ENCODE measurements around the gene FGGY.
"Not testable (repeated sequence)": the region's sequence is repeated elsewhere in the genome, so short reads cannot be mapped to it uniquely, and the experiment has no call there.

The FGGY gene

DNA sequence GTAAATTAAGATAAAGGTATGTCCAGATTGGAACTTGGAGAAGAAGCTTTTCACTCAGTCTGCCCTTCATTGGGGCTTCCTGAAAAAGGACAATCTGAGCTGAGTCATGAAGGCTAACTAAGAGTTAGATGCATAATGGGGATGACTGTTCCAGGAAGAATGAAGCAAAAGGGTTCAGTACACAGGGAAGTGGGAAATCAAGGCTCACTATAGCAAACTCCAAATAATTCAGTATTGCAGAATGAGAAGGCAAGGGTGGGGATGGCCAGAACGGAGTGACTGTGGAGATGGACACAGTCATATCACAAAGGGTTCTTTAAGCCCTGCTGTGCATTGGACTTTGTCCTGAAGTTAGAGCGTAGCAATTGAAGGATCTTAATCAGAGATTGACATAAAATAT lies 158.3 kb downstream of the FGGY start:
- no peak for DNase-seq

DNA sequence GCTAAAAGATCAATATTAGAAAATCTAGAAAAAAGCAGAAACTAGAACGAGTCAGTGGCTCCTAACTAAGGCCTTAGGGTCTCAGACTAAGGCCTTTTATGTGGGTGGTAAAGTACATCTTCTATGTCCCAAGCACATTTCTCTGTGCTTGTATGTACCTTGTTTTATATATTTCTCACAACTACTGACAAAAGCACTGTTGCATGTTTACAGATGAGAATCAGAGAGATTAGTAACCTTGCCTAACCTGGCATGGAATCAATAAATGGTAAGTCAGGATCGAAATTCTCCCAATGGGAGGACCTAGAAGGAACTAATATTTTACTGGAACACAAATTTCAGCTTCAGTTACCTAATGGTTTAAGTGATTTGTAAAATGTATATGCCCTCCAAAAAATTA lies 160.9 kb downstream of the FGGY start:
- DNase-seq, result no peak

DNA sequence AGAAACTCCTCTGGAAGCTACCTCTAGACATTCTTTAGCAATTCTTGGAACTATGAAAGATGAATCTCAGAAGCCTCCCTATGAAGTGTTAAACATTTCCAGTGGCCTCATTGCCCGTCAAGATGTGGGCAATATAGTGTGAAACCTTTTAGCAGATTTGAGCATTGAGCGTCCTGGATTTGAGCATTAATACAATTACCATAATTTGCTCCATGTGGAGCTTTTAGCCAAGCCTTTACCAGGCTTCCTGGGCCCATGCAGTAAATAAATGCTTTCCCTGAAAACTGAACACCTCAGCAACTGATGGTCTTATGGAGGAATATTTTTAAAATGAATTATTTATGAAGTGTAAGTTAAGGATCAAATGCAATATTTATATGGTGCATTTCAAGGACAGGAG lies 162.0 kb downstream of the FGGY start:
- DNase-seq, result no peak

- not testable (repeated sequence) for DNase-seq
Measured at GRCh38 chr1:59462942-59463341, 166.0 kb downstream of the FGGY start.

DNA sequence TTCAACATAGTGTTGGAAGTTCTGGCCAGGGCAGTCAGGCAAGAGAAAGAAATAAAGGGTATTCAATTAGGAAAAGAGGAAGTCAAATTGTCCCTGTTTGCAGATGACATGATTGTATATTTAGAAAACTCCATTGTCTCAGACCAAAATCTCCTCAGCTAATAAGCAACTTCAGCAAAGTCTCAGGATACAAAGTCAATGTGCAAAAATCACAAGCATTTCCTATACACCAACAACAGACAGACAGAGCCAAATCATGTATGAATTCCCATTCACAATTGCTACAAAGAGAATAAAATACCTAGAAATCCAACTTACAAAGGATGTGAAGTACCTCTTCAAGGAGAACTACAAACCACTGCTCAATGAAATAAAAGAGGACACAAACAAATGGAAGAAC lies 168.6 kb downstream of the FGGY start:
- DNase-seq, result not testable (repeated sequence)

- no peak for DNase-seq
Measured at GRCh38 chr1:59468828-59469428, 172.0 kb downstream of the FGGY start.

GRCh38 chr1:59471991-59472570 lies 175.2 kb downstream of the FGGY start:
- not testable (repeated sequence) for DNase-seq

DNA sequence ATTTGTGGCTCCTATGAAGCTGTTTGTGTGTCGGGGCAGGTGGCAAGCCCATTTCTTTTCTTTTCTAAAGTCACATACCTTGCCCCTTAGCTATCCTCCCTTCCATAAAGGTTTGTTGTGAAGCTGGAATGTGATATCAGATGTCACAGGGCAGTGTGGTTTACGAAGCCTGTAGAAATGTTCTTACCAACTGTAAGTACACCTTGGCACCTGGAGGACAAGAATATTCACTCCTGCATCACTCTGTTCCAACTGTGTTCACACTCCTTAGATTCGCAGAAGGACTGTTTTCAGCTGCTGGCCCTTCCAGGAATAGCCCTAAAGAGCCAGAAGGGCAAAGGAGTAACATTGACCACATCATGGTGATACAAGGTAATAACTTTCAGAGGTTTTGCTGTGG lies 176.9 kb downstream of the FGGY start:
- DNase-seq, result no peak

DNA sequence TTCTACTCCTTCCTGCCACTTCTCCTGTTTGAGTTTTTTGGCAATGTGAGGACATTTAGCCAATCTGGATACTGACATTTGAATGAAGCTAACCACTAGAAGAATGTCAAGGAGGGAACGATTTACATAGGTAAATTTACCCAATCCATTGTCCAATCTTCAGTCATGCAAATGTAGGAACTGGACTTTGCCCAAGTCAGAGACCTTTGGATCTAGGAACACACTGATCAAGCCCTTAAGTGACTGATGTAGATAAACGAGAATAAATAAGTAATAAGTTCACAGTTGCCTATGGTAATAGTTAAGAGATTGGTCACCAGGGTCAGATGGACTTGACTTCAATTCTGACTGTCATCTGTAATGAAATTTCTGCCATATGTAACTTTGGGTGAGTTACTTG lies 177.6 kb downstream of the FGGY start:
- no peak for DNase-seq

DNA sequence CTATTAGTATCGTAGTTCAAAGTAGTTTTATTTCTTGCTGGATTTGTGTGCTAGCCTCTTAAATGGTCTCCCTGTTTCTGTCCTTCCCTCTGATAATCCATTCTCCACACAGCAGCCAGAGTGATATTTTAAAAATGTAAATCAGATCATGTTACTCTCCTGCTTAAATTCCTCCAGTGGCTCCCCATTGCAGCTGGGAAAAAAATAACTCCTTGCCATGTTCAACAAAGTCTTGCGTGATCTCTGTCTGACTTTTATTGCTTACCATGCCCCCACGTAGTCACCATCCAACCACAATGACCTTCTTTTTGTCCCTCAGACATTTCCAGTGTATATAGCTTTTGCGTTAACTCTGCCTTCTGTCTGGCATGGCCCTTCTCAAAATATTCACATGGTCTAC lies 178.8 kb downstream of the FGGY start:
- DNase-seq, result no peak

- DNase-seq, result no peak
Measured at GRCh38 chr1:59477286-59477685, 180.4 kb downstream of the FGGY start.

DNA sequence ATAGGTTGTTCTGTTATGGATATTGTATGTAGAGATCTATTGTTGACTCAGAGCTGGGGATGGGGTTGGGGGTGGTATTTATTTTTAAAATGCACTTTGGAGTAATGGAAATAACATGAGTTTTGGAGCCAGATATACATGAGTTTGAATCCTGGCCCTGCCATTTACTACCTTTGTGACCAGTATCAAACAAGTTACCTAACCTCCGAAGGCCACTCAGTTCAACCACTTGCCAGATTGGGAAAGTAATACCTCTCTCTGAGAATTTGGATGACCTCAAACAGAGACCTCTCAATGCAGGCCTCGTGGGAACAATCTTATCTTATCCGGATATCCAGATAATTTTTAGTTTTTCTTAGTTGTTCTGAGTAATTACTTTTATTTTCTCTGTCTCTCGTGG lies 181.0 kb downstream of the FGGY start:
- no peak for DNase-seq

- DNase-seq, result no peak
Measured at GRCh38 chr1:59478822-59479221, 181.9 kb downstream of the FGGY start.

DNA sequence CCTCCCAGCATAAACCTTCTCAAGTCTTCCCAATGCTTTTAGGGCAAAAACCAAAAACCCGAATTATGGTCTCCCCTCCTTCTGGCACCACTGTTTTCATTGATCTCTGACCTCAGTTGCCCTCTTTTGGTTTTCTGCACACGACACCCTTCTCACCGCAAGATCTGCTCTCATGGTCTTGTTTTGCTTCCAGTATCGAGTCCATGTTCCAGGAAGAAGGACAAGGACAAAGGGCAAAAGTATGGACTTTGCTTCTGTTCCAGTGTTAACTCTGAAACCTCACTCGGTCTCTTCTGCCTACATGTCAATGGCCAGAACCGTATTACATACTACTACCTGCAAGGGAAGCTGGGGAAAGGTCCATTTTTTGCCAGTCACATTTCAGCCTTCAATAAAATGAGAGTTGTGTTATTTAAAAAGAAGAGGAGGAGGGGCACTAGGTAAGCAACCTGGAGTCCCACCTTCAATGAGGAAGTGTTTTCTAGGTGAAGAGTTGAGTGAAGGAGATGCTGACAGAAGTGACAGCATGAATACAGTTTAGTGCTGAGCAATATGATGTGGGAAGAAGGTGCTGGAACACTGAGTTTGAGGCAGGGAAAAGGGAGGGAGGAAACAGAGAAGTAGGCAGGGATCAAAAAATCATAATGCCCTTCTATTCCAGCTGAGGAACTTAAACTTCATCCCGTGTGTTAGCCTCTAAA lies 183.4 kb downstream of the FGGY start:
- DNase-seq, result no peak

DNA sequence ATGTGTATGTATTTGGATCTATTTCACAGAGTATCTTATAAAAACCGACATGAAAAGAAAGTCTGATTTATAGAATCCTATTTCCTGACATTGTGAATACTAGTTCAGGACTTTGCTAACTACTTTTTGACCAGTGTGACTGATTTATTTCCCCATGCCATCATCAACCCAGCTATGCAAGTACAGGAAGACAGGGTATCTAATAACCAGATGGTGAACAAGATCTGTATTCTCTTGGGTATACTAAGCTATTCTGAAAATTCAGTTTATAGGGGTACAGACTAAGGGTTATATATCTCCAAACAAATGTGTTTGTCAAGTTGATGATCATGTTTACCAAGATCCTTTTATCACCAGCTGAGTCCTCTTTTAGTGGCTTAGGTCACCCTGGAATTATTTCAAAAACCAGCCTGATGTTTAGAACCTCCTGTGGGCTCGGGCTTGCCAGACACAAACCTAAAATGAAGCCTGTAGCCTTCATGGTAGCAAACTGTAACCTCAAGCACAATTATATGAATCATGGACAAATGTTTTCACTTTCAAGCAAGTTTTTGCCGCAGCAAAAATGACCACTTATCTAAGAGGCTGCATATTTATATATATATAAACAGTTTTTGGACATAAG lies 185.1 kb downstream of the FGGY start:
- DNase-seq, result no peak

- no peak for DNase-seq
Measured at GRCh38 chr1:59482986-59483385, 186.1 kb downstream of the FGGY start.

GRCh38 chr1:59484096-59484495 lies 187.2 kb downstream of the FGGY start:
- no peak for DNase-seq

- no peak for DNase-seq
Measured at GRCh38 chr1:59485171-59485570, 188.3 kb downstream of the FGGY start.

DNA sequence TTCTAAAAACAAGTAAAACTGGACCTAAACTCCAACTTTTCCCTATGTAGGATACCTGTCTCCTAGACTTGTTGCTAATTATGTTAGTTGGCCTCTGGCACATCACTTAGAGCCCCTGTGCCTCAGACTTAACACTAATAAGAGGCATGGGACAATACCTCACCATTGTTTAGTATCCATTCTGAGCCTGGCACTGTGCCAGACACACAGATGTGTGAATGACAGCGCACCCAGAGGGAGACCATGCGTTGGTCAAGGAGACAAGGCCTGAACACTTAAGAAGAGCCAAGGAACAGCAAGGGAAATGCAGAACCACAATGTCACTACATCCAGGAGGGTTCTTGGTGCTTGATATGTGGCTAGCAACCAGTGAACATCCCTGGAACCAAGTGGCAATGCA lies 189.1 kb downstream of the FGGY start:
- no peak for DNase-seq

DNA sequence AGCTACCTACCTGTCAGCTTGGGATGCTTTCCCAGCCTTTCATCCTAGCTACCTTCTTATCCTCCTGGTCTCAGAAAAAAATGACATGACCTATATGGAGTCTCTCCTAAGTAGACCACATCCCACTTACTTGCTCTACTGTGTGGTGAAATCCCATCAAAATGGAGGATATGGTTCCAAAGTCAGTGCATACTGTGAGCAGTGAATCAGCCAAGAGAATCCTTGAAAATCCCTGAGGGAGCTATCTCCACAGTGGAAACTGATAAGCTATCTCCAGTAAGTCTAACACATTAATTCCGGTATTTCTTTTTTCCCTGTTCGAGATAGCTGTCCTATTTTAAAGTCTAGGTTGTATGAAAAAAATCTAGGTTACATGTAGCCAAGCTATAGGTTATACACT lies 189.7 kb downstream of the FGGY start:
- no peak for DNase-seq

- DNase-seq, result no peak
Measured at GRCh38 chr1:59487335-59488031, 190.6 kb downstream of the FGGY start.

DNA sequence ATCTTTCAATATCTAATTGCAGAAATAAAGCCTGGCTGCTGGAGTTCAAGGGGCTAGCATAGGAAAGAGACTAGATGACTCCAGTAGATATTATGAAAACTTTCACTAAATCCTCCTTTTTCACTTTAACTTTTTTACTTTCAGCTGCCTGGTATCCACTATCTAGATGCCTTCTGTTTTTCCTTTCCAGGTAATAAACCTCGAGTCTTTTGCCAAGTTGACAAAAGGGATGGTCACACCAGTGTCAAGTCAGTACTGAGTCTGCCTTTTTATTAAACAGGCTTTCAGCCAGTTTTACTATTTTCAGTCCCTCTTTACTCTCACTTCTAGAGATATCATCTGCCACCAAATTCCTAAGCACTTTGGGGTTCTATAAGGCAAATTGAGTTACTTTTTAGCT lies 195.6 kb downstream of the FGGY start:
- DNase-seq, result no peak

GRCh38 chr1:59494145-59494833 lies 197.4 kb downstream of the FGGY start:
- no peak for DNase-seq

Data from CD4-positive, alpha-beta T cell treated with Interleukin-17A for 1 hour (primary cell).